ENCODE results near the gene NAPSA.

Gene NAPSA

GRCh38 chr19:50383852-50384684 lies 18.6 kb upstream of the NAPSA start, which contains the start of gene POLD1:
TSS of gene POLD1 (plus strand) at chr19:50384347. CDS start at chr19:50398852, 14,505 bp downstream.
- peak; percentile 99 for DNase-seq (ENCODE audit: low read depth)

- no peak for DNase-seq (ENCODE audit: low read depth)
These were observed 17.8 kb upstream of the NAPSA start for GRCh38 chr19:50383001-50383851.

GRCh38 chr19:50381881-50382729 lies 16.7 kb upstream of the NAPSA start:
- DNase-seq (ENCODE audit: low read depth), result no peak

- DNase-seq (ENCODE audit: low read depth), result no peak
These were observed 15.3 kb upstream of the NAPSA start for GRCh38 chr19:50380751-50381151.

- DNase-seq (ENCODE audit: low read depth), result no peak
These were observed 14.7 kb upstream of the NAPSA start for GRCh38 chr19:50380137-50380536.

- no peak for DNase-seq (ENCODE audit: low read depth)
These were observed 14.2 kb upstream of the NAPSA start for GRCh38 chr19:50379602-50380001.

- no peak for DNase-seq (ENCODE audit: low read depth)
These were observed 13.4 kb upstream of the NAPSA start for GRCh38 chr19:50378863-50379236.

- no peak for DNase-seq (ENCODE audit: low read depth)
These were observed 12.9 kb upstream of the NAPSA start for GRCh38 chr19:50378169-50378862.

GRCh38 chr19:50377517-50377916 lies 12.1 kb upstream of the NAPSA start:
- DNase-seq (ENCODE audit: low read depth), result no peak

- no peak for DNase-seq (ENCODE audit: low read depth)
These were observed 11.6 kb upstream of the NAPSA start for GRCh38 chr19:50377051-50377461.

GRCh38 chr19:50376166-50377050 lies 11.0 kb upstream of the NAPSA start, which contains the start of gene NR1H2:
TSS of gene NR1H2 (plus strand) at chr19:50376457. CDS start at chr19:50377606, 1,149 bp downstream.
- peak; percentile 98 for DNase-seq (ENCODE audit: low read depth)

GRCh38 chr19:50371914-50372475 lies 6.6 kb upstream of the NAPSA start:
- DNase-seq (ENCODE audit: low read depth), result no peak

GRCh38 chr19:50368649-50369570 lies 3.5 kb upstream of the NAPSA start:
- peak; percentile 88 for DNase-seq (ENCODE audit: low read depth)

GRCh38 chr19:50362656-50363424 lies 2.6 kb downstream of the NAPSA start:
- no peak for DNase-seq (ENCODE audit: low read depth)

- DNase-seq (ENCODE audit: low read depth), result no peak
These were observed 3.4 kb downstream of the NAPSA start for GRCh38 chr19:50362030-50362412.

GRCh38 chr19:50361290-50362029 lies 4.0 kb downstream of the NAPSA start:
- DNase-seq (ENCODE audit: low read depth), result no peak

- no peak for DNase-seq (ENCODE audit: low read depth)
These were observed 6.1 kb downstream of the NAPSA start for GRCh38 chr19:50359328-50359818.

All from CMK (cell line).